Right hindlimb (tissue), 1 donor: ENCODE results near the gene ZNF205.

Experiments
- DNase-seq: peaks from one replicate; pipeline ENCODE4 v3.0.0-alpha.2; 2018

The ZNF205 gene

GRCh38 chr16:3085868-3086595 is 26.4 kb upstream of the ZNF205 start:
- no peak for DNase-seq

- no peak for DNase-seq
Observed at GRCh38 chr16:3086596-3087242, 25.7 kb upstream of the ZNF205 start.

- DNase-seq = peak; percentile 65
Observed at GRCh38 chr16:3087243-3088235, 24.8 kb upstream of the ZNF205 start.

- DNase-seq = no peak
Observed at GRCh38 chr16:3088450-3088849, 23.9 kb upstream of the ZNF205 start.

GRCh38 chr16:3088925-3089716 is 23.3 kb upstream of the ZNF205 start:
- DNase-seq = no peak

- no peak for DNase-seq
Observed at GRCh38 chr16:3089717-3090592, 22.4 kb upstream of the ZNF205 start.

- no peak for DNase-seq
Observed at GRCh38 chr16:3091551-3091950, 20.8 kb upstream of the ZNF205 start.

- DNase-seq = no peak
Observed at GRCh38 chr16:3092501-3092941, 19.9 kb upstream of the ZNF205 start.

GRCh38 chr16:3094289-3095027 is 17.9 kb upstream of the ZNF205 start:
- DNase-seq = no peak

GRCh38 chr16:3095869-3096268 is 16.5 kb upstream of the ZNF205 start:
- no peak for DNase-seq

- no peak for DNase-seq
Observed at GRCh38 chr16:3096362-3096761, 16.0 kb upstream of the ZNF205 start.

- no peak for DNase-seq
Observed at GRCh38 chr16:3097266-3097665, 15.1 kb upstream of the ZNF205 start.

- no peak for DNase-seq
Observed at GRCh38 chr16:3098459-3099394, 13.7 kb upstream of the ZNF205 start, which contains the start of gene ZSCAN10. Gene ZSCAN10, minus strand, starts transcription at chr16:3099294. Its CDS starts 6,357 bp downstream, at chr16:3092937.

- DNase-seq = no peak
Observed at GRCh38 chr16:3099395-3099731, 13.0 kb upstream of the ZNF205 start.

GRCh38 chr16:3099732-3100499 is 12.5 kb upstream of the ZNF205 start:
- peak; percentile 91 for DNase-seq

- no peak for DNase-seq
Observed at GRCh38 chr16:3101018-3101840, 11.2 kb upstream of the ZNF205 start.

- no peak for DNase-seq
Observed at GRCh38 chr16:3101841-3102470, 10.4 kb upstream of the ZNF205 start.
